Measurements from ENCODE around the gene CA6.

DNA sequence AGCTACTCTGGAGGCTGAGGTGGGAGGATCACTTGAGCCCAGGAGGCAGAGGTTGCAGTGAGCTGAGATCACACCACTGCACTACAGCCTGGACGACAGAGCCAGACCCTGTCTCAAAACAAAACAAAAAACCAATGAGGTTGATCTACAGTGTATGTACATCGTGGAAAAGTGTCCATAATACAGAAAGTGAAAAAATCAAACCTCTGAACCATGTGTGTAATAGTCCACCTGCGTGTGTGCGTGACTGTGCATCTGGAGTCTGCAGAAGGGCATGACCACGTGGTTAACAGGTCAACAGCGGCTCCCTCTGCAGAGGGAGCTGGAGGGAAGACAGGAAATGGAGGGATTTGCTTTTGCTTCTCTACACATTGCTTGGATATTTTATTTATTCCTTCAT lies 34.8 kb upstream of the CA6 start:
- TF ChIP-seq, protein P1, sequence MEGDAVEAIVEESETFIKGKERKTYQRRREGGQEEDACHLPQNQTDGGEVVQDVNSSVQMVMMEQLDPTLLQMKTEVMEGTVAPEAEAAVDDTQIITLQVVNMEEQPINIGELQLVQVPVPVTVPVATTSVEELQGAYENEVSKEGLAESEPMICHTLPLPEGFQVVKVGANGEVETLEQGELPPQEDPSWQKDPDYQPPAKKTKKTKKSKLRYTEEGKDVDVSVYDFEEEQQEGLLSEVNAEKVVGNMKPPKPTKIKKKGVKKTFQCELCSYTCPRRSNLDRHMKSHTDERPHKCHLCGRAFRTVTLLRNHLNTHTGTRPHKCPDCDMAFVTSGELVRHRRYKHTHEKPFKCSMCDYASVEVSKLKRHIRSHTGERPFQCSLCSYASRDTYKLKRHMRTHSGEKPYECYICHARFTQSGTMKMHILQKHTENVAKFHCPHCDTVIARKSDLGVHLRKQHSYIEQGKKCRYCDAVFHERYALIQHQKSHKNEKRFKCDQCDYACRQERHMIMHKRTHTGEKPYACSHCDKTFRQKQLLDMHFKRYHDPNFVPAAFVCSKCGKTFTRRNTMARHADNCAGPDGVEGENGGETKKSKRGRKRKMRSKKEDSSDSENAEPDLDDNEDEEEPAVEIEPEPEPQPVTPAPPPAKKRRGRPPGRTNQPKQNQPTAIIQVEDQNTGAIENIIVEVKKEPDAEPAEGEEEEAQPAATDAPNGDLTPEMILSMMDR (IDR thresholded peaks at IDR 0.05 in 8 of 11, conservative IDR thresholded peaks at IDR 0.05 in 3 of 11) = no peak
- no peak for TF ChIP-seq POLR2AphosphoS5 (IDR thresholded peaks at IDR 0.05)
